T-helper 2 cell treated with Interferon-gamma antibody and Interleukin-4, amounts not matched to agents 100 ng/mL and 5 ng/mL, for 36 hours (primary cell): ENCODE measurements around the gene MICAL2. TPM values are rescaled to one million over a fixed set of nuclear protein-coding genes. Genes with fewer than 3 reads are reported as not detected.

Experiments used
- intact Hi-C: fragments of 100-400 bp; cut with micrococcal nuclease; formaldehyde crosslinking; loops from one replicate; pipeline ENCODE4 v1.15.1; 2023
- total RNA-seq: library from RNA; stranded (reverse); gene quantifications from 2 replicates; pipeline ENCODE4 v1.2.3, GENCODE V29; 2022

MICAL2 gene
- total RNA-seq, 1 donor from 2014 or later, result 95.7 TPM

DNA sequence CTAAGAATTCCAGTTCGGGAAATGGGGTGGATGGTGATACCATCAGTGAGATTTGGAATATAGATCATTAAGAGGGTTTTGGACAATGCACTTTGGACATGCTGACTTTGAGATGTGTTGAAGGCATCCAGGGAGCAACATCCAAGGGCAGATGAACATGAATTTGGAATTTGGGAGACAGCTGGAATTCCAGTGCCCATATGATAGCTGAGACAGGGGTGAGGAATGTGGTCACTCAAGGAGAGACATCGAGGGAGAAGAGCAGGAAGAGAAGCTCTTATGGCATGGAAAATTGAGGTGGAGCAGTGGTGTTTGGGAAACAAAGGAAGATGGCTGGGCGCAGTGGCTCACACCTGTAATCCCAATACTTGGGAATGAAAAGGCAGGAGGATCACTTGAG lies 11.8 kb upstream of the MICAL2 start:
- intact Hi-C loops, result no loop called here

DNA sequence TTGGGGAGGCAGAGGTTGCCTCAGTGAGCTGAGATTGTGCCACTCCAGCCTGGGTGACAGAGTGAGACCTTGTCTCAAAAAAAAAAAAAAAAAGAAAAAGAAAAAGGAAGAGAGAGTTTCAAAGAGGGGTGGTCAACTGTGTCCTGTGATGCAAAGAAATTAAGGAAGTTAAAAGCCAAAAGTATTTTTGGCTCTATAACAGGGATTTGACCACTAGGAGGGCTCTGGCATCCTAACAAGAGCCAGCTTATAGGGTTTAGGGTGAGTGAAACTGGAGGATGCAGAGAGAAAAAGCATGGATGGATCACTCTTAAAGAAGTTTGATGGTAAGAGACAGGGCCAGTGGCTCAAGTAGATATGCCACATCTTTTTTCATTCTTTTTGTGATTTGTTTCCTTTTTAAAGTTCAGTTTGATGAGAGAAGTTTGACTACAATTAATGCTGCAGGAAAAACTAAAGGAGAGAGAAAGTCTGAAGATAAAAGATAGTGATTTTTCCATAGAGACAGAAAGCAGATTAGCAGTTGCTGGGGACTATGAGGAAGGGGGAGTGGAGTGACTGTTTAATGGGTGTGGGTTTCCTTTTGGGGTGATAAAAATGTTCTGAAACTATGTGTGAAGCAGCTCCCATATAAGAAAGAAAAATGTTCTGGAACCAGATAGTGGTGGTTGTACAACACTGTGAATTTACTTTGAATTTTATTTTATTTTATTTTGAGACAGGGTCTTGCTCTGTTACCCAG lies 11.1 kb upstream of the MICAL2 start:
- intact Hi-C loops, result no loop called here

DNA sequence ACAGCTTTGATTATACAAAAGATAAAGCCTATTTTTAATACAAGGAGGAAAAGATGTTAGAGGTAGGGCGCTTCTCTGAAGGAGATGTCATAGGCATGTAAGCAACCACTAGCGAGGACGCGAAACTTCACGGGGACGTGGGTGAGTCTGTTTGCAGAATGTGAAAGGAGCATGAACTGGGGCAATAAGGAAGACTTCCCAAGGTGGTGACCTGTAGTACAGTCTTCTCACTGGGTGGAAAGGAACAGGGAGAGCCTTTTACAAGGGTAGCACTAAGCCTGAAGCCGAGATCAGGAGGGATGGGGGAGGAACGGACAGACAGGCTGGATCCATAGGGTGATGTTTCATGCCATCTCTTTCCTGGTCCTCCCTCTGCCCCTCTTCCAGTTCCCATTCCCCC lies 10.0 kb upstream of the MICAL2 start:
- intact Hi-C loops, result loop anchor here (5.0 kb wide), 1 partner anchor 48 kb away; no protein-coding TSS in a partner anchor

DNA sequence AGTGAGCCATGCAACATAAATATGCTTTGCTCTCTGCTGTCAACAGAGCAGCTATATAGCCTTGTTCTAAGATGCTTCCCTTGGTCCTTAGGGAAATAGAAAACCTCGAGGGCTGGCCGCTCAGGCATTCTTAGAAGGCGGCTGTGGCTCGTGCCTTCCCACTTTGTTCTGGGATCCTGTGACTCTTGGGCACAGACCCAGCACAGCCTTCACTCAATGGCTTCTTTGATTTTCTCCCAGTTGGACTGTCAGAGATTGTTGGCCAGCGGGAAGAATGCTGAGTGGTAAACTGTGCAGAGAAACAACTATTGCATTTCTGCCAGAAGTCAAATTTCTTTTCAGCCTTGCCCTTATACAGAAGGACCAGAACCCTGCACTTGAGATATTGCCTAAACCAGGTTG lies 9.5 kb upstream of the MICAL2 start:
- intact Hi-C loops, result loop anchor here (5.0 kb wide), 1 partner anchor 49 kb away; no protein-coding TSS in a partner anchor

DNA sequence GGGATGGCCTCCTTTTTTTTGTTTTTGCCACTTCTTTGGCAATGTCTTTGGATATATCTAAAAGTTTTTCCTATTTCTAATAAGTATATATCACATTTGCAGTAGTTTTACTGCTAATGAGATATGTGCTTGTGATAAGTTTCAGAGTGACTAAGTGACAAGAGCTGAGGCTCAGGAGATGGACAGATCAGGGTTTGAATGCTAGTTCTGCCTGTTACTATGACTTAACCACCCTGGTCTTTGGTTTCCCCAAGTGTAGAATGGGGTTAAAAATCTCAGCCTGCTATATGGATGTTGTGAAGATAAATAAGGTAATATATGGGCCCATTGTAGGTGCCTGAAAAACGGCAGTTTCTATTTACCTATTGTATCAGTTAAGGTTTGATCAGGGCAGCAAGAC lies 9.1 kb upstream of the MICAL2 start:
- intact Hi-C loops, result loop anchor here (5.0 kb wide), 1 partner anchor 49 kb away; no protein-coding TSS in a partner anchor

DNA sequence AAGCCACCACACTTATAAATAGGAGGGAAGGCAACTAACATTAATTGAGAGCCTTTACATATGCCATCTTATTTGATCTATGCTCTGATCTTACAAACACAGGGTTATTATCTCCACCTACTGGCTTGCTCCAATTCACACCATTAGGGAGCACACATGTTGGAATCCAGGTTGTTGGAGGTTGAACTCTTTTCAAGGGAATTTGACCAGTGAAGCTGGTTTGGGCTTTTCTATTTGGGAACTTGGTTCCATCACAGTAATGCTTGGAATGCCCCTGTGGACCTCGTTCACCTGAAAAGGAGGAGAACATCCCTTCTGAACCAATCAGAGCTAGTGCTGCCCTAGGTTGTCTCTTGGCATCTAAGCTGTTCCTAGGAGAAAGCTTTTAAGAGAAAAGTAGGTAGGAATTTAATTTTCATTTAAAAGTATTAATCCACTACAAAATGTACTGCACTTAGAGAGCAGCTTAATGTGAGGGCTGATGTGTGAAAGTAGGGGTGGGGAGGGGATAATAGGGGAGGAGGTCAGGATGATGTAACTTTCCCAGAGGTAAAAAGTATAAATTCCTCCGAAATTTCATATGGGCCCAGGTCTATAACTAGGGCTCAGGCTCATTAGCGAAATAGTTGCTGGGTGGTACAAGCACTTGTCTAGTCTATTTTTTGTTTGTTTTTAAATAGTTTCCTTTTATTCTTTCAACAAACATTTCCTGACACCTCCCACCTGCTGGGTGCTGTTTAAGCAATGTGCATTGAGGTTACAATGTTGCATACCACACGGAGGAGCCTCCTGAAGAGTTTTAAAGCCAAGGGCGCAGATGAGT lies 7.6 kb upstream of the MICAL2 start:
- intact Hi-C loops, result loop anchor here (5.0 kb wide), 1 partner anchor 50 kb away; no protein-coding TSS in a partner anchor

DNA sequence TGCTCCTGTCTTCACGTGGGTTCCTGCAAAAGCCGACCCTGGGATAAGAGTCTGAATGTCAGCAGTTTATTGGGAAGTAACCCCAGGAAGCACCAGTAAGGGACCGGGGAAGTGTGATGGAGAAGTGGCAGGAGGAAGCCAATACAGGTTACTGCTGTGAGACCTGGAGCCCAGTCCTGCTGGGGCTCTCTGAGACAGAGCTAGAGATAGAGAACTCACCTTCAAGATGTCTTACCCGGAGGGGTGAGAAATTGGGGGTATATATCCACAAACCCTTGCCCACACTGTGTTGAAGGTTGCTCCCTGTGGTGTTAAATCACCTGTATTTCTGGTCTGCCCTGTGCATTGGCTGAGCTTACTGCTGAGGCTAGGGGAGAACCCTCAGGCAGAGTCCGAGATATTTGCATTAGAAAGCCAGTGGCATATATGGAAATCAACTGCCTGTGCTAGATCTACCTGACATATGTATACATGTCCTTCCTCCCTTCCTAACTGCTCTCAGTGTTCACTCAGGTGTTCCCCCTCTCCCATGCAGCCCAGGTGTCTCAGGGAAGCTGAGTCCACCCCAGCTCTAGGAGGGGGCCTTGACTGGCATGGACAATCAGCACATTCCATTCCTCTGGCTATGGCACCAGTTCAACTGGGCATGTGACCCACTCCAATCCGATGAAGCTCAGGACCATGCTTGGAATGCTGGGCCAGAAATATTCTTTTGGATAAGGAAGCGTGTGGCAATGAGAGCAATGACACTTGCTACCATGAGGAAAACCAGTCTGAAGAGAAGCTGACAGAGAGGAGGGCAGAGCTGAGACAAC lies 6.8 kb upstream of the MICAL2 start:
- intact Hi-C loops, result loop anchor here (5.0 kb wide), 1 partner anchor 51 kb away; no protein-coding TSS in a partner anchor

DNA sequence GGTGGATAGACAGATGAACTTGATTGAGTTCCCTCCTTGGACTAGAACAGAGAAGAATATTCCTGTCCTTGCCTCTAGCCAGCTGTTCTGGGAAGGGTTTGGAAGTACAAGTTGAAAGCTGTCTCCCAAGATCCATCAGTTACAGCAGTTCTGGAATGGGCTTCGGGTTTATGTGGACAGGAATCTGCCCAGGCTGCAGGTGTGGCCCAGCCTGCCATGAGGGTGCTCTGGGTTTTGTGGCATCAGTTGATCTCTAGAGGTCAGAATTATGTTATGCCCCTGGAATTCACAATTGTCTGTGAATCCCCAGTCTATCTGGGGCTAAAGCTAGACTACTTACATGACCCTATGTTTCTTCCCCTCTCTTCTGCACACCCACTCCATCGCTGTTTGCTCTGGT lies 4.9 kb upstream of the MICAL2 start:
- intact Hi-C loops, result no loop called here

DNA sequence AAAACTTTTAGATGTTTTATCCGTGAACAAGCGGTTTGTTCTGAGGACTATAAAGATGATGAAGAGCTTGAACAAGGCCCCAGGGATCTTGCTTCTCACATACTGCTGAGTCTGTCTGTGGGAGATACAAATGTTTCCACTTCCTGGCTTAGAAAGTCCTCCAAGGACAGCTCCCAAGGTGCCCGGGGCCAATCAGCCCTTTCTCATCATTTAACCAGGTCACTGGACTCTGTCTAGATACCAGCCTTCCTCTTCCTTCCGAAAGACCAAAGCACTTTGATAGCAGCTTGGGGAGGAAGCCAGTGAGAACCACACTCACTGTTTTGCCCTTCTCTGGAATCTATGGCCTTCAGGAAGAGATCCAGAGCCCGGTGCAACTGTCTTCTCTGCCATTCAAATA lies 4.3 kb upstream of the MICAL2 start:
- intact Hi-C loops, result no loop called here

DNA sequence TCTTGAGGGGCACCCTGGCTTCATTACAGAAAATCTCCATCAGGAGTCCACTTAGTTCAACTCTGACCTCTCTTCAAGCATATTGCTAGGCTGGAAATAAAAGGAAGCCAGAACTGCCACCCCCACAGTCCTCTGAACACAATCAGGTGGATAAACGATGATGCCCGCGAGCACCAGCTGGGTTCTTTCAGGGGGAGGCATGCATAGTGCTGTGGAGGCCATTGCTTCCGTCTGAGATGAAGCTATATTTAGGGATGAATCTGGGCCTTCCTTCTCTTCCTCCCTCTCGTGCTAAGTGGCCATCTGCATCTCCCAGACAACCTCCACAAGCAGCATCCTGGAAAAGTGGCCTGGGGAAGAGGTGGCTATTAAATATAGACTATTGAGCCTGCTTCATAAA lies 3.9 kb upstream of the MICAL2 start:
- intact Hi-C loops, result no loop called here

DNA sequence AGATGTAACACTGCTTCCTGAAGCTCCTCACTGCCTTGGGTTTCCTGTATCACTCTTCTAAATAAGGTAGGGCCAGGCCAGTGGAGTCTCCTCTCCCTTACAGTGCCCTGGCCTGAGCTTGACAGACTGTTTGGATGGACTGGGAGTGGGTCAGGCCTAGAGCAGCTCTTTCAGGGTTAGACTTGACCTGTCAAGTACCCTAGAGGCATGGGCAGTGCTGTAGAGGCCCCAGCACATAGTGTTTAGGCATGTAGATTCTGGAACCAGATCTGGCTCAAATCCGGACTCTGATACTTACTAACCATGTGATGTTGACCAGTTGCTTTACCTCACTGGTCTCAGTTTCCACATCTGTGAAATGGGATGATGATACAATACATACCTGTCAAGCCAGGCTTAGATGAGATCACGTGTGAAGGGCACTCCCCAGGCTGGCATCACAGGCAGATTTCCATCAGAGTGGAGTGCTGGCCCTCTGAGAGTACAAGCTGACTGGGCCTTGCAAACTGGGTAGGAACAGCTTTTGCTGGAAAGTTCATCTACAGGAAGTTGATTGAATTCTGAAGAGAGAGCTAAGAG lies 1.4 kb upstream of the MICAL2 start:
- intact Hi-C loops, result no loop called here

DNA sequence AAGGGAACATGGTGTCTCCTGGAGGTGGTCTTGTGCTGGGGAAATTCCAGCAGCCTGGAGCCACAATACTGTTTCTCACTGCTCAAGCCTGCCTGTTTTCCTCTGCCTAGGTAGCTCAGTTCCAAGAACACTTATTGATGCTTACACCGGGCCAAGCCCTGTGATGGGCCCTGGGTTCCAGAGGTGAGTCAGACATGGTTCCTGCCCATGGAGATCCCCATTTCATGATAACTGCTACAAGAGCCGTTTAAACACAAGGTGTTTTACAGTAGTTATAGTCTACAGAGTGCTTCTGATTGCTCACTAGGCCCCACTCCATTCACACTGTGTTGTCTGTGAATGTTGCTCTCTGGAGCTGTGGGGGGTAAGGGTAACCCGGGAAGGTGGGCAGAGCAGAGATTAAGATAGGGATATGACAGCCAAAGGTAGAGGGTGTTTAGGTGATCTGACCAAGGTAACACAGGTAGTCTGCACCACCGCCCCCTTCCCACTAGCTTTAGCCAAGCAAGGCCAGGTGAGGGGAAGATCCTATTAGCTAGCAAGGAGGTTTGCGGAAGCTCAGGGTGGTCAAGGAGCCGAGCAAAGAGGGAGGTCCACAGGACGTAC lies 696 bp upstream of the MICAL2 start:
- intact Hi-C loops, result loop anchor here (1.0 to 10.0 kb wide), 6 partner anchors 22 to 265 kb away; partner anchors contain the start of gene USP47

DNA sequence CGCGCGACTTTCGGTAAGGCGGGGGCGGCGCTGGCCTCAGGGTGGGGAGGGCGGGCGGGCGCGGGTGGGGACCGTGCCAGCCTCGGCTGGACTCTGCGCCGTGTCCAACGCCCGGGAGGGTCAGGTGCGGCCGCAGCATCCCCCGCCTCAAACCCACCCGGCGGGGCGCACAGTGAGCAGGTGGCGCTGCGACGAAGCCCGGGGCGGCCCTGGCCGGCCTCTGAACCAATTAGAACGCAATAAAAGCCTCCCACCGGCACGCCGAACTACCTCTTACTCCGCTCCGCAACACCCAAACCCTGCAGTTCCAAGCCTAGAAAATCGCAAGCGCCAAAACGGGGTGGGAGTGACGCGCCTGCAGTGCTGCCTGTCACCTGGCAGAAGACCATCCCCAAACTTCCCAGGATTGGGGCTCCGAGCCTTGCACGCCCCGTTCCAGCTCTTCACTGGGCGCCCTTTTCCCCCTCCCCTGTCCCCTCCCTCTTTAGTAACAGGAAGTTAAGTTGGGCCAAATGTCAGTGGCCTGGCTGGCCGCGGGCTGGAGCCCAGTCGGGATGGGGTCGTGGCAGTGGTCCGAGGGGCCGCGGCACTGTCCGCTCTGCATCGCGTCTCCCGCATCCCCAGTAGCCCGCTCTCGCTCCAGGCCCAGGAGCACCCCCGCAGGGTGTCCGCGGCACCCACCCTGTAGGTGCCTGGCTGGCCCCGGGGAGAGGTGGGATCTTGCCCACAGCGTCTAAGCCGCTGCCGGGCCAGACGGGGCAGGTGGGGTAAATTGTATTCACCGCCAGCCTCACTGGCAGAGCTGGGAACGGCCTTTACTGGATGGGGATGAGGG lies 541 bp downstream of the MICAL2 start:
- intact Hi-C loops, result loop anchor here (1.0 to 10.0 kb wide), 6 partner anchors 24 to 266 kb away; partner anchors contain the start of gene USP47

DNA sequence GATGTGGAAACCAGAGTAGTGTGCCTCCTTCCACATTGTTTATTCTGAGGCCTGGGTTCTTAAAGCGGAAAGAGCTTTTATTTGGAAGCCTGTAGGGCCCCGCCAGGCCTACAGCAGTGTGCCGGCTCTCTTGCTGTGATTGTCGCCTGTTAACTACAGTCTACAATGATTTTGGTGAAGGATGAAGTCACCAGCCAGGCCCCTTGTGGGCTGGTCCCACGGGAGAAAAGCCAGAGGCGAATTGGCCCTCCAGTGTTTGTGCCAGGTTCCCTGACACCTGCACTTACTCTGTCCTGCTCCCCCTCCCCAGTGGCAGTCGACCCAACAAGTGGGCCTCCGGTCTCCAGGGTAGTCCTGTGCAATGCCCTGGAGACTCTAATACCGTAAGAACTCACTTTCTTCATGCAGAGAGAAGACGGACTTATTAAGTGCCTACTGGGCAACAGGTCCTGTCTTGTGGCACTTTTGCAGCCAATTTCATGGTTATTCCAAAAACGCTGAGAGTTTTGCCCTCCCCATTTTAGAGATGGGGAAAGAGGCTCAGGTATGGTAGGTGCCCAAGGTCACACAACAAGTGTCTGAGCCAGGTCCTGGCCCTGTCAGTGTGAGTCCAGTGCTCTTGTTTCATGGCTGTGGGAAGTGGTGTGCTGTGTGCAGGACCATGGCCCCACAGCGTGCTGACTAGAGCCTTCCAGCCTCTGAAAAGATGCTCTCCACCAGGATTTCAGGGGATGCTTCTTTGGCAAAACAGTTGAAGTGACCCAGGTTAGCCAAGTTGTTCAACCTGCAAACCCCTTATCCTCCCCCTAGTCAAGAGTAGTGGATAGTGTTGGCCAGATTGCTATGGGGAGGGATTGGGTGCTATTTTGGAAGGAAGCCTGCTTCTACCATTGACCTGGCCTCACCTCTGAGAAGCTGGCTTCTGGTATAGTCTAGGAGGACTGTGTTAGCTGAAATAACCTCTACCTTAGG lies 1.4 kb downstream of the MICAL2 start:
- intact Hi-C loops, result loop anchor here (2.0 to 10.0 kb wide), 4 partner anchors 45 to 267 kb away; partner anchors contain the start of gene USP47

DNA sequence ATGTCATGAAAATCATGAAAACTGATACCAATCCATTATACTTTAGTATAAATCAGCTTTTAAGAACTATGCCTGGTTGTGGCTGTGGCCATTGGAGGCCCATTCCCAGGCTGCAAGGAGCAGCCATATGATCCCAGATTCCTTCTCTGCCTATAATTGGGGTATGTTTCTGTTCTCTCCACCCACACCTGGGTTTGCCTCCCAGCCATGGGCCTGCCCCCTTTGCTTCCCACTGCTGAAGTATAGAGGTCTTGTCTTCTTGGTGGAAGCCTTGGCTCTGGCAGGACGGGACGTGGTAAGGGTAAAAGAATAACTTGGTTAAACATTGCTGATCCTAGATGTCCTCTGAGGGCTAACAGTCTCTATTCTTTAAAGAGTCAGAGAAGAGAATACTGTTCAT lies 2.4 kb downstream of the MICAL2 start:
- intact Hi-C loops, result loop anchor here (5.0 to 10.0 kb wide), 3 partner anchors 45 to 268 kb away; partner anchors contain the start of gene USP47

DNA sequence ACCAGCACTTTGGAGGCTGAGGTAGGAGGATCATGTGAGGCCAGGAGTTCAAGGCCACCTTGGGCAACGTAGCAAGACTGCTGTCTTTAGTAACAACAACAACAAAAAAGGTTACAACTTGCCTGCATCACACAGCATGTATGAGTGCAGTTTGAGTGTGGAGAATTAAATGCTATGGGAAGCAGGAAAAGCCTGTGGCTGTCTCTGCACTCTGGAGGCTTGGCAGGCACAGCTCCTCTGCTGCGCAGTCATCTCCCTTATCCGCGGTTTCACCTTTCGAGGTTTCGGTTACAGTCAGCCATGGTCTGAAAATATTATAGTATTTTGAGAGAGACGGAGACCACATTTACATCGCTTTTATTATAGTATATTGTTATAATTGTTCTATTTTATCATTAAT lies 2.9 kb downstream of the MICAL2 start:
- intact Hi-C loops, result loop anchor here (5.0 to 10.0 kb wide), 3 partner anchors 44 to 268 kb away; partner anchors contain the start of gene USP47

DNA sequence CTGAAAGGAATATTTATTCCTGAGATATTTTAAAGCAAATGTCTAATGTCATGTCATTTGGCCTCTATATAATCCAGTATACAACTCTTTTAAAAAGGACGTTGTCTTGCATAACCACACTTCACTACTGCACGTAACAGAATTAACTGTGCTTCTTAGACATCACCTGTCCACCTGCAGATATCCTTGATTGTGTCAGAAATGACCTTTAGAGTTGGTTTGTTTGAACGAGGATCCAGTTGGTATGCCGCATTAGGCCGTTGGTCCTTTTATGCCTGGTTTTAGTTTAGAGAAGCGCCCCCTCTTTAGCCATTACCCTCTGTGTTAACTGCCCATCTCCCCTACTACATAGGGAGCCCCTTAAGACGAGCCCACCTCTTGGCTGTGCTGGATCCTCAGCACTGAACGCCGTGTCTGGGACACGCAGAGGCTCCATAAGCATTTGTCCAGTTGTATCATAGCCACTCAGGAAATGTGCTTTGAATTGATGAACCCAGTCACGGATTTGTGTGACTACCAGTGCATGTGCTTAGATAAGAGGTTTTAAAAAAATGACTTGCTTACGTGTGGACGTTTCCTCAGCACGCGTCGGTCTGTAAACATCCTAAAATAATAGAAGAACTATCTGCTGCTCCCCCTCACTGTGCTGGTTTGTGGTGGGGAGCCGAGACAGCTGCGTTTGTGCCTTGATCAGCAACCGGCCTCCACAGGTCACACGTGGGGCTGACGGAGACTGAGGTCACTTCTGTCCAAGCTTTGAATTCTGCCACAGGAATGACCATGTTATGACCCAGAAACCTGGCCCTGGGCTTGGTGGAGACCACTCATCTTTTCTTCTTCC lies 4.0 kb downstream of the MICAL2 start:
- intact Hi-C loops, result loop anchor here (5.0 to 10.0 kb wide), 3 partner anchors 43 to 270 kb away; partner anchors contain the start of gene USP47
